GM21360 (cell line): Measurements from ENCODE around the gene SOSTDC1.

Experiments used
- ATAC-seq: cut with Tn5 transposase; IDR thresholded peaks from one replicate; pipeline ENCODE4 v1.9.1; 2021; ENCODE audit warnings: mild to moderate bottlenecking, moderate library complexity; ENCODE audit not compliant: unreplicated experiment

The SOSTDC1 gene

GRCh38 chr7:16420649-16421332, 44.7 kb downstream of the SOSTDC1 start:
- ATAC-seq, result peak; percentile 86

- no peak for ATAC-seq
These were observed 45.2 kb downstream of the SOSTDC1 start for GRCh38 chr7:16420329-16420648.

GRCh38 chr7:16419859-16420258, 45.7 kb downstream of the SOSTDC1 start:
- ATAC-seq, result no peak

- ATAC-seq, result no peak
These were observed 46.4 kb downstream of the SOSTDC1 start for GRCh38 chr7:16419126-16419525.

- no peak for ATAC-seq
These were observed 47.6 kb downstream of the SOSTDC1 start for GRCh38 chr7:16417906-16418305.

- ATAC-seq, result no peak
These were observed 49.0 kb downstream of the SOSTDC1 start for GRCh38 chr7:16416289-16417282.

GRCh38 chr7:16412274-16413254, 53.0 kb downstream of the SOSTDC1 start:
- no peak for ATAC-seq
